B cell (primary cell): Measurements from ENCODE around the gene CACNA2D3.

Experiments
- CTCF ChIP-seq: fragments of 200-600 bp; IDR thresholded peaks from one replicate; pipeline ENCODE4 v1.8.0; 2022; ENCODE audit warnings: antibody characterized with exemption, mild to moderate bottlenecking
- EZH2 ChIP-seq: IDR thresholded peaks from 2 replicates; pipeline ENCODE4 v1.6.1; 2012; ENCODE audit warnings: borderline replicate concordance, low read depth, mild to moderate bottlenecking, moderate library complexity, low read length; ENCODE audit not compliant: insufficient read depth, poor library complexity, severe bottlenecking

- TF ChIP-seq CTCF (no peak), EZH2 (no peak)
Measured at GRCh38 chr3:54691289-54691771, 569.0 kb downstream of the CACNA2D3 start.
